ENCODE measurements around the gene ELMO3.

- TF ChIP-seq, protein P1, sequence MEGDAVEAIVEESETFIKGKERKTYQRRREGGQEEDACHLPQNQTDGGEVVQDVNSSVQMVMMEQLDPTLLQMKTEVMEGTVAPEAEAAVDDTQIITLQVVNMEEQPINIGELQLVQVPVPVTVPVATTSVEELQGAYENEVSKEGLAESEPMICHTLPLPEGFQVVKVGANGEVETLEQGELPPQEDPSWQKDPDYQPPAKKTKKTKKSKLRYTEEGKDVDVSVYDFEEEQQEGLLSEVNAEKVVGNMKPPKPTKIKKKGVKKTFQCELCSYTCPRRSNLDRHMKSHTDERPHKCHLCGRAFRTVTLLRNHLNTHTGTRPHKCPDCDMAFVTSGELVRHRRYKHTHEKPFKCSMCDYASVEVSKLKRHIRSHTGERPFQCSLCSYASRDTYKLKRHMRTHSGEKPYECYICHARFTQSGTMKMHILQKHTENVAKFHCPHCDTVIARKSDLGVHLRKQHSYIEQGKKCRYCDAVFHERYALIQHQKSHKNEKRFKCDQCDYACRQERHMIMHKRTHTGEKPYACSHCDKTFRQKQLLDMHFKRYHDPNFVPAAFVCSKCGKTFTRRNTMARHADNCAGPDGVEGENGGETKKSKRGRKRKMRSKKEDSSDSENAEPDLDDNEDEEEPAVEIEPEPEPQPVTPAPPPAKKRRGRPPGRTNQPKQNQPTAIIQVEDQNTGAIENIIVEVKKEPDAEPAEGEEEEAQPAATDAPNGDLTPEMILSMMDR (IDR thresholded peaks at IDR 0.05 in 4 of 5, conservative IDR thresholded peaks at IDR 0.05 in 1 of 5) = no peak
- TF ChIP-seq POLR2A (IDR thresholded peaks at IDR 0.05) = no peak
These were observed 27.4 kb downstream of the ELMO3 start for GRCh38 chr16:67226295-67226803.
